CD4-positive, alpha-beta T cell treated with Interleukin-21 for 1 hour (primary cell): ENCODE data around the gene PRPF31.
A peak's percentile ranks its signal among the peaks of the same experiment; 100 is the strongest.

ENCODE experiments used
- DNase-seq: peaks from one replicate; pipeline ENCODE4 v3.0.0-alpha.2; 2020

Gene PRPF31

DNA sequence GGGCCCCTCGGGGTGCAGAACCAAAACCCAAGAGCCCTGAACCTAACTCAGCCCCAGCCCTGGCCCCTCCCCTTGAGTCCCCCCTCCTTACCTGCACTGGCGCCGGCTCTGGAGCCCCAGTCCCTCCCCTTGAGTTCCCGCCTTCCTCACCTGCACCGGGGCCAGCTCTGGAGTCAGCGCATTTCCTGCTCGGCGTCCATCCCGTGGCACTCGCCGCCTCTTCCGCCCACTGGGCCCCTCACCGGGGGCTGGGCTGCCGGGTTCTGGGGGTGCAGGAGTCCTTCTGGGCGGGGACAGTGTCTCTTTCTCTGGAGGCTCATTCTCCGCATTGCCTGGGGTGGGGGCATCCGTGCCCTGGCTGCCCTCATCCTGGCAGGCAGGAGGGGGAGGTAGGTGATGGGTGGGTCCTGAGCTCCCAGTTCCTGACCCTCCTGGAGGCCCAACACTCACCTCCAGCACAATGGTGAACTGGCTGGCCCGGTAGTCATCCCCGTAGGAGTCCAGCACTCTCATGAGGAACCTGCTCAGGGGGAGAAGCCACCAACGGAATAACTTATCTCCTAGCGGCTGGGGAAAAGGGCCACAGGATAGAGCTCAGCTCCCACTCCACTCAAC is 7.6 kb upstream of the PRPF31 start:
- no peak for DNase-seq

DNA sequence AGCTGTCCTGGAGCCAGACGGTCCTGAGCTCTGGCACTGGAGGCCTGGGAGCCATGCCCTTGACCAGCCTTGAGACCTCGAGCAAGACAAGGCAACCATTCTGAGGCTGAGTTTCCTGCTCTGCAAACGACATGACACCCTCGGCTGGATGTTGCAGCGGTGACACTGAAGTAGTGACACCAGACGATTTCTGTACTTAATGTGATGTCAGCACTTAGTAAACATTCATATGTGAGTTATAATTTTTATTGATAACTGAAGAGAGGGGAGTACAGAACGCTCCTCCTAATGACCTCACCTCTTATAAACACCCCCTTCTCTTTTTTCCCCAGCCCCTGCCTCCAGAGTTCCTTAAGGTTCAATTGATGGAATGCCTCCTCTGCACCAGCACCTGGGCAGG is 7.1 kb upstream of the PRPF31 start:
- no peak for DNase-seq

DNA sequence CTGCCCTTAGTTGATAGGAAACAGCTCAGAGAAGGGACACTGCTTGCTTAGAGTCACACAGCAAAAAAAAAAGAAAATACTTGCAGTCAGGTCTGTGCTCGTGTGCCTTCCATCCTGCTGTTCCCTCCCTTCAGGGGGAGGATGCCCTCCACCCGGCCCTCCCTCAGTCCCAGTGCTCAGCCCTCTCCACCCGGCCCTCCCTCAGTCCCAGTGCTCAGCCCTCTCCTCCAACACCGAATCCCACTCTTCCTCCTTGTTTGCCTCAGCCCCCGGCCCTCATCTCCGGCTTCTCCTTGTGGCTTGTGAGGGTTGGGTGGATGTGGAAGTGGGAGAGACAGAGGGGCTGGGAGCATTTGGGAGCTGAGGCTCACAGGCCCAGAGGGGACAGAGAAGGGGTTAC is 5.9 kb upstream of the PRPF31 start:
- no peak for DNase-seq

DNA sequence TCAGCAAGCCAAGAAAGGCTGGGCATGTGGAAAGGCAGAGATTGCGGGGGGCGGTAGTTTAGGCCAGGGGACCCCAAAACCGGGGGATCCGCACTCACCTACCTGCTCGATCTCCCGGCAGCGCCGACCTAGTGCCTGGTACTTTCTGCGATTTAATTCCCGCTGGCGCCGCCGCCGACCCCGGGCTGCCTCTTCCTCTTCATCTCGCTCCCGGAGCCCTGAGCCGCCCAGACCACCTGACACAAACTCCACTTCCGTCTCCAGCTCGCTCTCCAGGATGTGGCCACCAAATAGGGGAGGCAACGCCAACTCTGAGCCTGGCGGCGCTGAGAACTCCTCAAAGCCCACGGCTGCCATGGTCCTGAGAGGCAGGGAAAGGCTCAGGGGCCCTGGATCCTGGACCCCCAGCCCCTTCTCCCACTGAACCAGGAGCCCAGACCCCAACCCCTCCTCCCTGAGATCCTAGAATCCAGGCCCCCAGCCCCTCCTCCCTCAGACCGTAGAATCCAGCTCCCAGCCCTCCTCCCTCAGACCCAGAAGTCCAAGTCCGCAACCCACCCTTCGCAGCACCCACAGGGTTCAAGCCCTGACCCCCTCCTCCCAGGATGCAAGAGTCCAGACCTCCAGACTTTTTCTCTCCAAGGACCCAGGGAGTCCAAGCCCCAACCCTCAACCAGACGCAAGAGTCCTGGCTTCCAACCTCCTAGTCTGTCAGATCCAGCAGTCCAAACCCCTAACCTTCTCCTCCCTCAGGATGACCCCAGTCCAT is 1.0 kb upstream of the PRPF31 start:
- peak; percentile 61 for DNase-seq

DNA sequence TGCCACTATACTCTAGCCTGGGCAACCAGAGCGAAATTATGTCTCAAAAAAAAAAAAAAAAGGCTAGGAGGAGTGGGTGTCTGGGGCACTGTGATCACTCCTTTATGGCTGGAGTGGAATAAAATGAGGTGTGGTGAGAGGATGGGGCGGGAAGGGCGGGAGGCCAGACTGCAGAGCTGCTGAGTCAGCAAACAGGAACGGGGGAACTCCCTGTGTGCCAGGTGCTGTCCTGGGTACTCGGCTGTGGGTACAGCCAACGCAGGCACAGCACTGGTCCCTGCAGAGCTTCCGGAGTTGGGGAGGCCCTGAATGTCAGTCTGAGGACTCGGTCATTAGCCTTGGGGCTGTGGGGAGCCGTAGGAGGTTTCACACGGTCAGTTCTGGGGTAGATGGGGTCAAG is 5.7 kb downstream of the PRPF31 start:
- DNase-seq: no peak

DNA sequence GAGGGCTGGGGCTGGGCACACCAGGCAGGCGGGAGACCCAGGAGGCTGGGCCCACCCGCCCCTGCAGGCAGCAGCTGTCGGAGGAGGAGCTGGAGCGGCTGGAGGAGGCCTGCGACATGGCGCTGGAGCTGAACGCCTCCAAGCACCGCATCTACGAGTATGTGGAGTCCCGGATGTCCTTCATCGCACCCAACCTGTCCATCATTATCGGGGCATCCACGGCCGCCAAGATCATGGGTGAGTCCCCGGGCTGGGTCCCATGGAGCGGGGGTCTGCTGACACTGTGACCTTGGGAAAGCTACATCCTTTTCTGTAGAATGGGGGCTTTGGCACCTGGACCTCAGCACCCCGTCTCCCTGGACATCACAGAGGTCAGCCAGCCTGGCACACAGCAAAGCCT is 8.1 kb downstream of the PRPF31 start:
- DNase-seq: no peak

DNA sequence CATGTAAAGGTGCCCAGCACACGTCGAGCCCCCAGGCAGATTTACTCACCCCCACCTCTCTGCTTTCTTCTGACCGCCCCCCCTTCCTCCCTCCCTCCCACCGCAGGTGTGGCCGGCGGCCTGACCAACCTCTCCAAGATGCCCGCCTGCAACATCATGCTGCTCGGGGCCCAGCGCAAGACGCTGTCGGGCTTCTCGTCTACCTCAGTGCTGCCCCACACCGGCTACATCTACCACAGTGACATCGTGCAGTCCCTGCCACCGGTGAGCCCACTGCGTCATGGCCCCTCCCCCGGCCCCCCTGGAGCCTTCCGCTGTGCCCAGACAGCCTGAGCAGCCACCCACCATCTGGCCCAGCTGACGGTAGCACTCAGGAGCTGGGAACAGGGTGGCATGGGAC is 8.8 kb downstream of the PRPF31 start:
- no peak for DNase-seq

DNA sequence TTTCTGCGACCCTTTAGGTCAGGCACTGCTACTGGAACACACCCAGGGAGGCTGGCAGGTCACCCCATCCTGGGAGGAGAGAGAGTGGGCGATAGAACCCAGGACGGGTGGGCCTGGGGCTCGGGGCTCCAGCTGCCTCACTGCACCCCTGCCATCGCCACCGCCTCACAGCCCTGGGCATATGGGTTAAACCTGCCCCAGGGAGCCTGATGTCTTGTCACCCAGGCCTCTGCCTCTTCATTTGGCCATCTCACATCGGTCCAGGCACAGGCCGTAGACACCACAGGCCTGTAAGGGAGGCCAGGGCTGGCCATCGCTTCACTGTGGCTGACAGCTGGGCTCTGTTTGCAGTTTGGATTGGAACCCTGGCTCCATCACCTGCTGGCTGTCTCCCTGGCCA is 10.2 kb downstream of the PRPF31 start:
- DNase-seq: no peak

DNA sequence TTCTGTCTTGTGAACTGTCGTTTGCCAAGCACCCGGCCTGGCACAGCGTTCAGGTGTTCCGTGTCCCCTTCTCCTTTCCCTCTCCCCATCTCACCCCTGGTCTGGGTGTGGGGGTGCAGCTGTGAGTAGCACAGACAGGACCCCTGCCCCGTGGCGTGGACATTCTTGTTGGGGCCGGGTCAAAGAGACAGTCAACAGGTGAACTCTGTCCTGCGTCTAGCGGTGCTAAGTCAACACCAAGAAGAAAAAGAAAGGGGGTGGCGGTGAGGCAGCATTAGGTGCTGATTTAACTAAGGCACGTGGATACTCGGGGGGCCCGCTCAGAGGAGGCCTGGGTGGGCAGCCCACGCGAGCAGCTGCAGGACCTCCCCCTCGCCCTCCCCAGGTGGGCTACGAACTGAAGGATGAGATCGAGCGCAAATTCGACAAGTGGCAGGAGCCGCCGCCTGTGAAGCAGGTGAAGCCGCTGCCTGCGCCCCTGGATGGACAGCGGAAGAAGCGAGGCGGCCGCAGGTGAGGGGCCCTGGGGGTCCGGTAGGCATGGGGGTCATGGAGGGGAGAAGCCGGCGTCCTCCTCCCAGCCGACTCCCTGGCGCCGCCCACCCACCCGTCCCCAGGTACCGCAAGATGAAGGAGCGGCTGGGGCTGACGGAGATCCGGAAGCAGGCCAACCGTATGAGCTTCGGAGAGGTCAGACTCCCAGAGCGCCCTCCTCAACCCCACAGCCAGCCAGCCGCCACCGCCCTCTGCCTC is 12.3 kb downstream of the PRPF31 start:
- no peak for DNase-seq

DNA sequence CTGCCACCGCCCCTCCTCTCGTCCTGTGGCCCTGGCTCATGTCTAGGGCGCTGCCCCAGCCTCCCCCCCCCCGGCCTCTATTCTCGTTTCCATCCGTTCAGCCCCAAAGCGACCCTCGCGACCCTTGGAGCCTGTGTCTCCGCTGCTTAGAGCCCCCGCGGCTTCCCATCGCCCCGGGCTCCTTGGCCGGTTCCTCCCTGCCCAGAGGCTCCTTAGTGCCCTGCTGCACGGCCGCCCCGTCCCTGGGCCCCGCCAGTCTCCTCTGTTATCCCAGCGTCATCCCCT is 12.8 kb downstream of the PRPF31 start:
- DNase-seq: no peak

DNA sequence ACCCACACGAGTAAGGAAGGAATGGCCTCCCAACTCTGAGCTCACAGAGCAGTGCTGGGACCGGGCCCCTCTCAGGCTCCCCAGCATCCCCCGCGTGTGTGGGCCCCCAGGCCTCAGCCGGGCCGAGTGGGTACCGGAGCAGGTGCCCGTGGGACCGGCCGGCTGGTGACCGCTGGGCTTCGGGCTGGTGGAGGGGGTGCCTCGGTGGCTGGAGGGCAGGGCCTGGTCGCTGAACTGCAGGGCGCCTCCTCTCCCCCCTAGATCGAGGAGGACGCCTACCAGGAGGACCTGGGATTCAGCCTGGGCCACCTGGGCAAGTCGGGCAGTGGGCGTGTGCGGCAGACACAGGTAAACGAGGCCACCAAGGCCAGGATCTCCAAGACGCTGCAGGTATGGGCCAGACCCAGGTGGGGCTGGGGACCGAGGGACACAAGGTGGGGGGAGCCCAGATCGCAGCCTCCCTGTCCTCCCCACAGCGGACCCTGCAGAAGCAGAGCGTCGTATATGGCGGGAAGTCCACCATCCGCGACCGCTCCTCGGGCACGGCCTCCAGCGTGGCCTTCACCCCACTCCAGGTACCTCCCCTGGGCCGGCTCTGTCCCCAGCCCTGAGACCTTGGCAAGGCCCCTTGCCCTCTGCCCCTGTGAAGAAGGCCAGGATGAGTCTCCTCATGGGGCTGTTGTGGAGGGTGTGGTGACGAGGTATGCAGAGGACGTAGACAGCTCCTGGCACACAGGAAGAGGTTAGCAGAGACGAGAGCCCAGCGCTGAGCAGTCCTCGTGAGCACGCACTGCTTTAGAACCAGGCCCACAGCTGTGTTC is 13.5 kb downstream of the PRPF31 start:
- DNase-seq: no peak

DNA sequence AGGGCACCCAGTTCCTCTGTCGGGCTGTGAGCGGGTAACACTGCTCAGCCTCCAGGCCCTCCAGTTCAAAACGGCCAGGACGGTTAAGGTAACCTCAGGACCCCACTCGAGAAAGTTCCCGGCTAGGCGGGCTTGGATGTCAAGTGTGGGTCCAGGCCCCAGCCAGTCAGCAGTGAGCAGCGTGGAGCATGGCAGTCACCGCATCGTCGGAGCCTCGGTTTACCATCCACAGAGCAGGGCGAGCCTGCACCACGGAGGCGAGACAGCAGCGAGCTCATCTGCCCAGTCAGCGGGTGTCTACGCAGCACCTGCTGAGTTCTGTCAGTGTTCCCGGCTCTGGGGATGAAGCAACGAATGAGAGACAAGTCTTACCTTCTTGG is 14.1 kb downstream of the PRPF31 start:
- no peak for DNase-seq

DNA sequence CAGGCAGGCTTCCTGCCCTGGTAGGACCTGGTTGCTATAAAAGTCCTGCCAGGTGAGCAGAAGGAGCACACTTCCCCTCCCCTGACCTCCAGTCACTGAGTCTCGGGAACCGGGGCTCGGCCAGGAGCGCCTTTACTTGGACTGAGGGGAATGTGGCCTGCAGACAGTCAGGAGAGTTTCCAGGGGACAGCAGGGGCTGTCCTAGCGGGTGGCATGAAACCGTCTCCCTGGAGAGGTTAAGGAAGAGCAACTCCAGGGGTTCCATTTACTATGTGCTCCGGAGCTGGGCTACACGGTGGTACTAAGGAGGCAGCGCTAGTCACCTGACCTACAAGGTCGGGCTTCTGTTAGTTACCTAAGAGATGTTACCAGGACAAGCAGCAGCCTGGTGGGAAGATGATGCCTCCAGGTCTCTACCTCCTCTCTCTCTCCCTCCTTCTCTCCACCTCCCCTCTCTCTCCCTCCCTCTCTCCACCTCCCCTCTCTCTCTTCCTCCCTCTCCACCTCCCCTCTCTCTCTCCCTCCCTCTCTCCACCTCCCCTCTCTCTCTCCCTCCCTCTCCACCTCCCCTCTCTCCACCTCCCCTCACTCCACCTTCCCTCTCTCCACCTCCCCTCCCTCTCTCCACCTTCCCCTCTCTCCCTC is 17.9 kb downstream of the PRPF31 start:
- no peak for DNase-seq

DNA sequence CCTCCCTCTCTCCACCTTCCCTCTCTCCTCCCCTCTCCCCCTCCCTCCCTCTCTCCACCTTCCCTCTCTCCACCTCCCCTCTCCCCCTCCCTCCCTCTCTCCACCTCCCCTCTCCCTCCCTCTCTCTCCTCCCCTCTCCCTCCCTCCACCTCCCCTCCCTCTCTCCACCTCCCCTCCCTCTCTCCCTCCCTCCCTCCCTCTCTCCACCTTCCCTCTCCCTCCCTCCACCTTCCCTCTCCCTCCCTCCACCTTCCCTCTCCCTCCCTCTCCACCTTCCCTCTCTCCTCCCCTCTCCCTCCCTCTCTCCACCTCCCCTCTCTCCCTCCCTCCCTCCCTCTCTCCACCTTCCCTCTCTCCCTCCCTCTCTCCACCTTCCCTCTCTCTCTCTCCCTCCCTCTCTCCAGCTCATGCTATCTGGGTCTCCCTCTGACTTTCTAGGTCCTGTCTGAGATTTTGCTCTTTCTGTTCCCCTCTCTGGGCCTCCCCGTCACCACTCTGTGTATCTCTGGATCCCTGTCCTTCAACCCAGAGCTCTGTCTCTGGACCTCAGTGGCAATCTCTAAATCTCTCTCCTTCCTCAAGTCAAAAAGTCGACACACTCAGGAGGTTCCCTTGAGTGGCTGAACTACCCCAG is 18.5 kb downstream of the PRPF31 start:
- no peak for DNase-seq

DNA sequence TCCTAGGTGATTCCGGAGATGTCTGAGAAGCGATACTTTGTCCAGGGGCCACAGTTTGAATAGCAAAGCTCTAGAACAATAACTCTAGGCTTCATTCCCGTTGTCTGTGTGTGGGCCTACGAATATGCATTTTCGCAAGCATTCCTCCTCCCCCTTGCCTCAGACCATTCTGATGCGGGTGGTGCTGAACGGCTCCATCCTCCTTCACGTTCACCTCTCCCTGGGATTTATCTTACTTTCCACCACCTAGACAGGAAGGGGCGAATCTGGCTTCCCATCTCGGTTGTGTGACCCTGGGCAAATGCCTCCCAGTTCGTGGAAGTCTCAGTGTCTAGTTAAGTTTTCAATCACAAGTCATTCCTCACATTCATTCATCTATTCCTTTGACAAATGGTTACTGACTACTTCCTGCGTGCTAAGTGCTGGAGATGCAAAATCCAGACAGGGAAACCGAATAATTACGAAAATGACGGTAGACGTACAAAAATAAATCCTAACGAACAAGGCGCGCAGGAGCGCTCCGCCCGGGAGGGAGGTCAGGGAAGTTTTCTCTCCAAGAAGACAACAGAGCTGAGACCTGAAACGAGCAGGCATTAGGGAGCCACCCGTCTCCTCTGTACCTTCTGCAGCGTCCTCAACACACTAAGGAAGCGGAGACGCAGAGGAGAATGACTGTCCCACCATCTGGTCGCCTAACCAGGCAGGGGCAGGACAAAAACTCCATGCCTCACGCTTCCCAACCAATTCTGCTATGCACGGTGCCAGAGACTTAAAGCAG is 20.7 kb downstream of the PRPF31 start:
- DNase-seq: no peak

DNA sequence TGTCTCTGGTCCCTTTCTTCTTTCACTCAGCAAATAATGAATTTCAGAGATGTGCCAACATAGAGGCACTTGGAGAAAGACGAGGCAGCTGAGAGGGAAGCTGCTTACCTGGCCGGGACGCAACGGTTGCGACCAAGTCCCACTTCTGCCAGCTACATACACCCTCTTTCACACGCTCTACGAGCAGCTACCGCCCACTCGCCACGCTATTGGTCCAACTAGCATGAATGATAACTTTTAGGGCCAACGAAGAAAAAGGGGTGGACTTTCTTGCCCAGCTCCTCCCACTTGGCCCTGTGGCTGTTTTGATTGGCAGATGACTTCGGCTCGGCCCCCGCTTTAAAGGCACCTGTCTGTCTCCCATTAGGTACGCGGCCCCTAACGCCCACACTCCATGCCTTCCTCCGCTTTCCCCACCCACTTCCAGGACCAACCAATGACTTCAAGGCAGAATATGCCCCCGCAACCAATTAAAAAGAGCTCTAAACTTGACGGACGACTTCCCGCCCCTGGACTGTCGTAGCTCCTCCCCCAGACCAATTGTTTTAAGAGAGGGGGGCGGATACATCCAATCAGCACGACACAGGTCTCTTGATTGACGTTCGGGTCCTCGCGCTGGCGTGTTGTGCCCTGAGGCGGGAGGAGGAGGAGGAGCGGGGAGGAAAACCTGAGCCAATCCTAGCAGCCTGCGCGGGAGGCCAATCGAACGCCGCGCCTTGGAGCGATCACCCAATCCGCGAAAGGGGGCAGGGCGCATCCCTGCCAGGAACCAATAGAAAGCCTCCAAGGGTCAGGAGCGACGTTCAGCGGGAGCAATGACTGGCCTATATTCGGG is 21.5 kb downstream of the PRPF31 start:
- DNase-seq: peak; percentile 100

DNA sequence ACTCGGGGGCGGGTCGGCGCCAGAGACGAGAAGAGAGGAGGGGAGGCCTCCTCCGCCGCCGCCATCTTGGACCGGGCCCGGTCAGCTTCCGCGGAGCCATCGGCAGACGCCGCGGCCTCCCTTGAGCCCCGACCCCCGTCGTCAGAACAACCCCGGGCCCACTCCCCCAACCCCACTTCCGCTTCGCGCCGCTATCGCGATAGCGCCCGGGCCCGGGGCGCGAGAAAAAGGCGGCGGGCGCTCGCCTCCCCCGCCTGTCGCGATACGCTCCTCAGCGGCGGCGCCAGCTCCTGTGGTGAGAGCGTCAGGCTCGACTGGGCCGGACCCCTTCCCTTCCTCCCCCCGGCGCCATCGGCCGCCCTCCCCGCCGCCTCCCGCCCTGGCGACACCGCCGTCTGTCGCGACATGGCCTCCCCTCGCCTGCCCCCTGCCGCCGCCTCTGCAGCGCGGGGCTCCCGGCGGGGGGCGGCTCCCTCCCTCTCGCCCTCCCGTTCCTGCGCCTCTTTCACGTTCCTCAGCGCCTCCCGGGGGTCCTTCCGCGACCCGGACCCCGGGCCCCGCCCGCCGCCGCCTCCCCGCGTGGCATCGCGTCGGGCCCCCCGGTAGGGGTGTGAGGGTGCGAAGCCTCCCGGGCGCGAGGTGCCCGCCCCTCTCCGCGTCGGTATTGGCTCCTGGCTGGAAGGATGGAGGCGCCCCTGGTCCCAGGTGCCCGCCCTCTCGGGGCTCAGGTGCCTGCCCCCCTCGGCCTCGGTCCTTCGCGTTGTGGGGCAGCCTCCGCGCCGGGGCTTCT is 22.3 kb downstream of the PRPF31 start, which contains the start of gene CNOT3:
CNOT3 (plus strand) TSS at position 64 of the 790 bp plus-strand sequence. CDS start 5,217 bp downstream, outside the sequence.
- DNase-seq: peak; percentile 51

DNA sequence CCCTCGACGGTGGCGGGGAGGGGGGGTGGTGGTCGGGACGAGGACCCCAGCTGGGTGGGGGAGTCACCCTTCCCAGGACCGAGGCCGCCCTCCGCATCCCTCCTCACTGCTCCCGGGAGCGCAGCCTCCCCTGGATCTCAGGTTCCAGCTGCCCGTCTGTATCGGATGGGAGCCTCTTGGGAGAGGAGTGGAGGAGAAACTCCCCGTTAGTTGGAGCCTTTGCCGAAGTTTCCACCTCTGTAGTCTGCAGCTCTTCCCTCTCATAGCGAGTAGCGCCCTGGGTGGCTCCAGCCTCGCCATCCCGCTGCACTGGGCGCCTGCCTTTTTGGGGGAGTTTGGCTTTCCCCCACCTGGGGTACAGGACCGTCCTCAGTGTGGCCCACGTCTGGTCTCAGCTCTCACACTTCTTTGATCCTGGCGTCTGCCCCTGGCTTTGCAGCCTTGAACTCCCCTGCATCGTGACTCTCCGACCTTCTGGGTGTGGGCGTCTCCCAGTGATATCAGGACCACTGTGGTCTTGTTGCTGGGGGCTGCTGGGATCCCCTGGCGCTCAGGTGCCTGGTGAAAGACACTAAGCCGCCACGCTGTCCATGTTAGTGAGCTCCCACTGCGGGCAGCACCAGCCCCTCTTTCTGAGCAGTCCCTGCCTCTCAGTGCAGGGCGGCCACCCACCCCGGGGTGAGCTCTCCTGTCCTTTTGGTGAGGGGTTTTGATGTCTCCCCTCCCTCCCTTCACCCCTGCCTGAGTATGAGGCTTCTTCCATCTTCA is 23.1 kb downstream of the PRPF31 start:
- DNase-seq: no peak

DNA sequence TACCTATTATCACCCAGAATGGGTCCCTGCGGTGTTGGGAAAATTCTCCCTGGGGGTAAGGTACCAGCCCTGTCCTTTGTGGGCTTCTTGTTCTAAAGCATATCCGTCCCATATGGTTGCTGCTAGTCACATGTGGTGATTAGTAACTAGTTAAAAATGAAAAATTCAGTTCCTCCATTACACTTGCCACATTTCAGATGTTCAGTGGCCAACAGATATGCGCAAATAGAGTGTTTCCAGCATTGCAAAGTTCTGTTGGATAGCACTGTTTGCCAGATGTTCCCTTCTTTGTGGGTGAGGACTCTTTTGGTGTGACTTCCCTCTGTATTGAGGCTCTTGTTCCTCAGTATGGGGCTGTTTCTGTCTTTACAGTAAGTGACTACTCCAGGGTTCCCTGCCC is 25.8 kb downstream of the PRPF31 start:
- no peak for DNase-seq
